ENCODE data around the gene KRT81. TPM values are rescaled to one million over a fixed set of nuclear protein-coding genes. Genes with fewer than 3 reads are reported as not detected.
A peak's percentile ranks its signal among the peaks of the same experiment; 100 is the strongest.

Gene KRT81
- total RNA-seq, 1 donor from 2014 or later = not detected

GRCh38 chr12:52249511-52250047 lies 41.8 kb downstream of the KRT81 start:
- no peak overlapping the region for H3K27ac ChIP-seq (ENCODE audit: low read depth, low read length)
- H3K4me3 ChIP-seq (ENCODE audit: low read length in 3 of 3) = no peak overlapping the region
- no peaks in the 10 kb centered on the region for H3K36me3 ChIP-seq (ENCODE audit: control insufficient read depth in 3 of 3, insufficient read depth in 3 of 3, low read length in 3 of 3)
- H3K27me3 ChIP-seq (ENCODE audit: control insufficient read depth in 3 of 3, insufficient read depth in 3 of 3, low read length in 3 of 3) = peaks cover 0 to 15% (median 6%) of the 10 kb centered on the region in 3 donors
- peak overlapping the region in 1 of 3 donors; percentile 25 for H3K9ac ChIP-seq (ENCODE audit: low read depth in 1 of 3, low read length in 3 of 3)
- H3K4me1 ChIP-seq (ENCODE audit: control insufficient read depth in 3 of 3, insufficient read depth in 3 of 3, low read length in 3 of 3) = peaks cover 32 to 51% (median 49%) of the 10 kb centered on the region in 3 donors
- H3K9me3 ChIP-seq (ENCODE audit: control insufficient read depth in 3 of 3, low read length in 3 of 3) = no peaks in the 10 kb centered on the region

GRCh38 chr12:52248541-52249461 lies 42.5 kb downstream of the KRT81 start:
- peak overlapping the region in 1 of 3 donors; percentile 25 for H3K9ac ChIP-seq (ENCODE audit: low read depth in 1 of 3, low read length in 3 of 3)
- peaks cover 0 to 12% (median 1%) of the 10 kb centered on the region in 3 donors for H3K27me3 ChIP-seq (ENCODE audit: control insufficient read depth in 3 of 3, insufficient read depth in 3 of 3, low read length in 3 of 3)
- peak overlapping the region in 1 of 3 donors; percentile 35 for H3K4me3 ChIP-seq (ENCODE audit: low read length in 3 of 3)
- H3K9me3 ChIP-seq (ENCODE audit: control insufficient read depth in 3 of 3, low read length in 3 of 3) = no peaks in the 10 kb centered on the region
- H3K27ac ChIP-seq (ENCODE audit: low read depth, low read length) = peak overlapping the region; percentile 4
- peaks cover 40 to 59% (median 57%) of the 10 kb centered on the region in 3 donors for H3K4me1 ChIP-seq (ENCODE audit: control insufficient read depth in 3 of 3, insufficient read depth in 3 of 3, low read length in 3 of 3)
- no peaks in the 10 kb centered on the region for H3K36me3 ChIP-seq (ENCODE audit: control insufficient read depth in 3 of 3, insufficient read depth in 3 of 3, low read length in 3 of 3)

DNA sequence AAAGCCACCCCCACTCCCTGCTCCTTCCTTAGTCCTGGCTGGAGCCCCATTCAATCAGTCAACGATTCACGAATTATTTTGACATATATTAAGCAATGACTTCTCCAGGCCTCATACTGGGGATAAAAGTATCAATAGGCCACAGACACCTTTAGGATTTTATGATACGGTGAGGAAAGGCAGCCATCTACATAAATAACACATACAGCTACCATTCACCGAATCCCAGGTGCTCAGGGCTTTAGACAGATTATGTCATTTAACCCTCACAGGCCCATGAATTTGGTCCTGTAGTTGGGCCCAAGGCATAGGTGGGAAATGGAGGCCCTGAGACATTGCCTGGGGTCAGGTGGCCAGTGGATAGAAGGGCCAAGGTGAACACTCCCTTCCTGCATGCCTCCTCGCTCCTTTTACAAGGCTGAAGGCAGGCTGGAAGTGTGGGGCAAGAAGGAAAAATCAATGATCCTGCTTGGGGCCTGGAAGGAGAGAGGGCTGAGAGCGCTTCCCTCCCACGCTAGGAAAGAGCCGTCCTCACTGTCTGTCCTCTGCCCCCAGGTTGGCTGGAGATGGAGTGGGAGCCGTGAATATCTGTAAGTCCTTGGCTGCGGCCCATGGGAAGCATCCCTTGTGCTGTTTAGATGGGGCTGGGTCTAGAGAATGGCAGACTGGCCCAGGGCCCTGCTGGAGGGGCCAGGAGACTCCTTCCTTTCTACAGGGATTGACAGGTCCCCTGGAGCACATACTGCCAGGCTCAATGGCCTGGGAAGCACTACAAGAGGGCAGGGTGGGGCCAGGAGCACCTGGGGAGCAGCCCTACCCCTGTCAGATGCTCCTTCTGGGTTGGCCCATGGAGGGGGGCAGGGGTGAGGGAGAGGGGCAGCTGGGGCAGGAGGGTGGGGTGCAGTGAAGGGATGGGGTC lies 43.5 kb downstream of the KRT81 start:
- Histone ChIP-seq H3K9ac (ENCODE audit: low read depth in 1 of 3, low read length in 3 of 3) (peak overlapping the region in 2 of 3 donors; percentile 14 to 74), H3K4me3 (ENCODE audit: low read length in 3 of 3) (no peak overlapping the region), H3K36me3 (ENCODE audit: control insufficient read depth in 3 of 3, insufficient read depth in 3 of 3, low read length in 3 of 3) (no peaks in the 10 kb centered on the region), H3K27me3 (ENCODE audit: control insufficient read depth in 3 of 3, insufficient read depth in 3 of 3, low read length in 3 of 3) (peaks cover 0 to 7% (median 0%) of the 10 kb centered on the region in 3 donors), H3K4me1 (ENCODE audit: control insufficient read depth in 3 of 3, insufficient read depth in 3 of 3, low read length in 3 of 3) (peaks cover 46 to 66% (median 64%) of the 10 kb centered on the region in 3 donors), H3K9me3 (ENCODE audit: control insufficient read depth in 3 of 3, low read length in 3 of 3) (no peaks in the 10 kb centered on the region), H3K27ac (ENCODE audit: low read depth, low read length) (peak overlapping the region; percentile 56)

- H3K4me3 ChIP-seq (ENCODE audit: low read length in 3 of 3) = no peak overlapping the region
- peaks cover 0 to 10% (median 0%) of the 10 kb centered on the region in 3 donors for H3K27me3 ChIP-seq (ENCODE audit: control insufficient read depth in 3 of 3, insufficient read depth in 3 of 3, low read length in 3 of 3)
- peak overlapping the region; percentile 14 to 74 (median 14) for H3K9ac ChIP-seq (ENCODE audit: low read depth in 1 of 3, low read length in 3 of 3)
- H3K9me3 ChIP-seq (ENCODE audit: control insufficient read depth in 3 of 3, low read length in 3 of 3) = no peaks in the 10 kb centered on the region
- peaks cover 46 to 66% (median 64%) of the 10 kb centered on the region in 3 donors for H3K4me1 ChIP-seq (ENCODE audit: control insufficient read depth in 3 of 3, insufficient read depth in 3 of 3, low read length in 3 of 3)
- H3K36me3 ChIP-seq (ENCODE audit: control insufficient read depth in 3 of 3, insufficient read depth in 3 of 3, low read length in 3 of 3) = no peaks in the 10 kb centered on the region
- H3K27ac ChIP-seq (ENCODE audit: low read depth, low read length) = peak overlapping the region; percentile 56
Observed at GRCh38 chr12:52246720-52247621, 44.4 kb downstream of the KRT81 start.

- H3K9me3 ChIP-seq (ENCODE audit: control insufficient read depth in 3 of 3, low read length in 3 of 3) = no peaks in the 10 kb centered on the region
- H3K36me3 ChIP-seq (ENCODE audit: control insufficient read depth in 3 of 3, insufficient read depth in 3 of 3, low read length in 3 of 3) = no peaks in the 10 kb centered on the region
- peak overlapping the region in 1 of 3 donors; percentile 14 for H3K9ac ChIP-seq (ENCODE audit: low read depth in 1 of 3, low read length in 3 of 3)
- peaks cover 46 to 66% (median 64%) of the 10 kb centered on the region in 3 donors for H3K4me1 ChIP-seq (ENCODE audit: control insufficient read depth in 3 of 3, insufficient read depth in 3 of 3, low read length in 3 of 3)
- H3K4me3 ChIP-seq (ENCODE audit: low read length in 3 of 3) = no peak overlapping the region
- H3K27ac ChIP-seq (ENCODE audit: low read depth, low read length) = no peak overlapping the region
- H3K27me3 ChIP-seq (ENCODE audit: control insufficient read depth in 3 of 3, insufficient read depth in 3 of 3, low read length in 3 of 3) = peaks cover 0 to 10% (median 0%) of the 10 kb centered on the region in 3 donors
Observed at GRCh38 chr12:52245962-52246569, 45.3 kb downstream of the KRT81 start.

DNA sequence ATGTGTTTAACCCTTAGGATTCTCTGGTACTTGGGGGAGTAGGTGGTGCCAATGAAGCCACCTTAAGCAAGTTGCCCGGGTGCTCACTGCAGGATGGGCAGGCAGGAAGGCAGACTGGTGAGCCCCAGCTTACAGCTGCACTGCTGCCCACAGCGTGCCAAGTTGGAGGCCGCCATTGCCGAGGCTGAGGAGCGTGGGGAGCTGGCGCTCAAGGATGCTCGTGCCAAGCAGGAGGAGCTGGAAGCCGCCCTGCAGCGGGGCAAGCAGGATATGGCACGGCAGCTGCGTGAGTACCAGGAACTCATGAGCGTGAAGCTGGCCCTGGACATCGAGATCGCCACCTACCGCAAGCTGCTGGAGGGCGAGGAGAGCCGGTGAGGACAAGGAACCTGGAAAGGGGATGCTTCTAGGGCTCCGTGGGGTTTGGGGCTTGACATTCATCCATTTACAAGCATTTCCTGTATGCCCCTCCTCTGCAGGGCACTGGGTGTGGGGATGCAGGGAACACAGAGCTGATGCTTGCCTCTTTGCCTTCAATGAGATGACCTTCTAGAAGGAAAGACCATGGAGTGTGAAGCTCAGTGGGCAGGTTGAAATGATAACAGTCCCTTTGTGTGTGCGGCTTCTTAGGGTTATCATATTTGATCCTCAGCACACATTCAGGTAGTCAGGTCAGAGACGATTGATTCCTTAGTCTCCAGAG lies 45.9 kb downstream of the KRT81 start:
- peaks cover 0 to 7% (median 0%) of the 10 kb centered on the region in 3 donors for H3K27me3 ChIP-seq (ENCODE audit: control insufficient read depth in 3 of 3, insufficient read depth in 3 of 3, low read length in 3 of 3)

DNA sequence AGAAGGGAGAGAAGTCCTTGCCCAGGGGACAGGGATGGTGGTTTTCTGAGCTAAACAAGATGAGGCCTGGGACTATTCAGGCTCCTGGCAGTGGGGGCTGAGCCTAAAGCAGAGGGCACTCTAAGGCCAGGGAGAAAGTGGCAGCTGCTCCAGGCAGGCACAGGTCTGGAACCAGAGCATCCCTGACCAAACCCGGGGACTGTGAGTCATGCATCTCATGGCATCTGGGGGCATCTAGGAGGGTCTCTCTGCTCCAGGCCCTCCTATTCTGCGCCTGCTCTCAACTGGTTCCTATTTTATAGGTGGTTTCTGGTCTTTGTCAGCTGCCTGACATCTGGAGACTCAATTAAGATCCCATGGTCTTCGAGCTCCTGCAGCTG lies 46.7 kb downstream of the KRT81 start:
- H3K27me3 ChIP-seq (ENCODE audit: control insufficient read depth in 3 of 3, insufficient read depth in 3 of 3, low read length in 3 of 3) = peaks cover 0 to 3% (median 0%) of the 10 kb centered on the region in 3 donors
- peak overlapping the region in 1 of 3 donors; percentile 54 for H3K9ac ChIP-seq (ENCODE audit: low read depth in 1 of 3, low read length in 3 of 3)
- peaks cover 45 to 62% (median 61%) of the 10 kb centered on the region in 3 donors for H3K4me1 ChIP-seq (ENCODE audit: control insufficient read depth in 3 of 3, insufficient read depth in 3 of 3, low read length in 3 of 3)
- H3K4me3 ChIP-seq (ENCODE audit: low read length in 3 of 3) = no peak overlapping the region
- H3K27ac ChIP-seq (ENCODE audit: low read depth, low read length) = peak overlapping the region; percentile 44
- H3K36me3 ChIP-seq (ENCODE audit: control insufficient read depth in 3 of 3, insufficient read depth in 3 of 3, low read length in 3 of 3) = no peaks in the 10 kb centered on the region
- no peaks in the 10 kb centered on the region for H3K9me3 ChIP-seq (ENCODE audit: control insufficient read depth in 3 of 3, low read length in 3 of 3)

More for the DNA sequence above, 45.9 kb downstream of the KRT81 start:
- Histone ChIP-seq H3K4me1 (ENCODE audit: control insufficient read depth in 3 of 3, insufficient read depth in 3 of 3, low read length in 3 of 3) (peaks cover 46 to 66% (median 64%) of the 10 kb centered on the region in 3 donors), H3K9me3 (ENCODE audit: control insufficient read depth in 3 of 3, low read length in 3 of 3) (no peaks in the 10 kb centered on the region), H3K9ac (ENCODE audit: low read depth in 1 of 3, low read length in 3 of 3) (no peak overlapping the region), H3K27ac (ENCODE audit: low read depth, low read length) (no peak overlapping the region), H3K4me3 (ENCODE audit: low read length in 3 of 3) (no peak overlapping the region), H3K36me3 (ENCODE audit: control insufficient read depth in 3 of 3, insufficient read depth in 3 of 3, low read length in 3 of 3) (no peaks in the 10 kb centered on the region)

DNA sequence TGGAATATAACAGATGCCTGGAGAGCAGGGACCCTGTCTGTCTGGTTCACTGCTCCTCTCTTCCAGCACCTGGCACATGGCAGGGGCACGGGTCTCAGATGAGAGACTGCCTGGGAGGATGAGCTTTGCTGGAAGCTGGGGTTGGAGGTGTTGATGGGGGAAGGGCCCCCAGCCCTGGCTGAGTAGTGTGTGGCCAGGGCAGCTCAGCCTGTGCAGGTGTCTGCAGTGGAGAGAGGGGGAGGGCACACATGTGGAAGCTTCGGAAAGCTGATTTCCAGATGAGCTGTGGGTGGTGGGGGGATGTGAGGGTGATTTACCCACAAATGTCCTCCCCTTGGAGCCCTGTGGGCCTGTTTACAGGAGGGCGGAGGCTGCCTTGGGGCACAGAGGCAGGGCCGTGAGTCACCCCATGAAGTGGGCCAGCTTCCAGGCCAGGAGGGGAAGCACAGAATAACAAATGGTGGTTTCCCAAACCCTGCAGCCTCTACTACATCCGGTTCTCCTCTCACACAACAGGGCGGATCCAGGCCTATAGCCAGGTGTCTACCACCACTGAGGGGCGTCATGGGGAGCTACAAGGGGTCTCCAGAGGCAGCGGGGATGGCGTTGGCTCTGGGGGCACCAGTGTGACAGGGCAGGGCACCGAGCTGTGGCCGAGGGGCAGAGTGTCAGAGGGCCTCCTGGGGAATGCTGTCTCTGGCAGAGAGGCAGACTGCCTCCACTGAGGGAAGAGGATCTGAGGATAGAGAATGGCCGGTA lies 47.3 kb downstream of the KRT81 start:
- H3K27me3 ChIP-seq (ENCODE audit: control insufficient read depth in 3 of 3, insufficient read depth in 3 of 3, low read length in 3 of 3) = peaks cover 0 to 3% (median 0%) of the 10 kb centered on the region in 3 donors
- no peak overlapping the region for H3K4me3 ChIP-seq (ENCODE audit: low read length in 3 of 3)
- peak overlapping the region; percentile 44 for H3K27ac ChIP-seq (ENCODE audit: low read depth, low read length)
- no peaks in the 10 kb centered on the region for H3K9me3 ChIP-seq (ENCODE audit: control insufficient read depth in 3 of 3, low read length in 3 of 3)
- H3K9ac ChIP-seq (ENCODE audit: low read depth in 1 of 3, low read length in 3 of 3) = peak overlapping the region in 1 of 3 donors; percentile 54
- H3K36me3 ChIP-seq (ENCODE audit: control insufficient read depth in 3 of 3, insufficient read depth in 3 of 3, low read length in 3 of 3) = no peaks in the 10 kb centered on the region
- peaks cover 39 to 56% (median 56%) of the 10 kb centered on the region in 3 donors for H3K4me1 ChIP-seq (ENCODE audit: control insufficient read depth in 3 of 3, insufficient read depth in 3 of 3, low read length in 3 of 3)

Measured in skeletal muscle tissue (tissue), 4 donors.